T-cell (primary cell): ENCODE data around the gene ZNF236. TPM values are rescaled to one million over a fixed set of nuclear protein-coding genes. Genes with fewer than 3 reads are reported as not detected.

Experiments used
- ATAC-seq, 4 experiments: fragments of 200-7000 bp in 3 of 4; fragments of 150-1000 bp in 1 of 4; cut with Tn5 transposase; replicated peaks in 1 of 4; 1 replicate in 3 of 4; 2 replicates in 1 of 4; pipeline ENCODE4 v1.10.0; 2021; ENCODE audit warnings: moderate library complexity in 3 of 4, mild to moderate bottlenecking in 2 of 4, moderate number of reproducible peaks in 1 of 4
- CTCF ChIA-PET, 2 donors: fragments of 300-600 bp; sonication (Branson Sonifier 250); formaldehyde crosslinking; loops; one replicate each; lab custom pipeline; 2022; ENCODE audit warnings: antibody characterized with exemption in 2 of 2; lab: Charles Lee
- POLR2A ChIA-PET, 2 donors: fragments of 300-600 bp; sonication (Branson Sonifier 250); formaldehyde crosslinking; loops; one replicate each; lab custom pipeline; 2022; ENCODE audit warnings: antibody characterized with exemption in 2 of 2; lab: Charles Lee
- DNase-seq, 35 experiments: peaks; one replicate each; pipeline versions ENCODE4 v3.0.0 to v3.0.0-alpha.2; 2013 to 2023
- H3K27ac ChIP-seq: one replicate; pipeline ENCODE4 v1.5.1; 2013; ENCODE audit warnings: low read length
- H3K27me3 ChIP-seq, 2 experiments: replicated peaks in 1 of 2; 1 replicate in 1 of 2; 2 replicates in 1 of 2; pipeline versions ENCODE4 v1.6.1 to v1.7.0; 2013; ENCODE audit warnings: low read length in 1 of 2, mixed read lengths in 1 of 2; ENCODE audit not compliant: control insufficient read depth in 2 of 2, insufficient read depth in 2 of 2; ENCODE audit errors: extremely low read depth in 1 of 2
- H3K36me3 ChIP-seq, 2 donors: 1 replicate in 1 of 2; 2 replicates in 1 of 2; pipeline versions ENCODE4 v1.6.1 to v1.7.0; 2013; ENCODE audit warnings: low read length in 1 of 2; ENCODE audit not compliant: control insufficient read depth in 2 of 2, insufficient read depth in 1 of 2; ENCODE audit errors: extremely low read depth in 1 of 2
- H3K4me1 ChIP-seq, 2 experiments: 1 replicate in 1 of 2; 2 replicates in 1 of 2; pipeline versions ENCODE4 v1.6.1 to v1.7.0; 2013; ENCODE audit warnings: low read length in 2 of 2, mixed read lengths in 1 of 2; ENCODE audit not compliant: insufficient read depth in 2 of 2, control insufficient read depth in 1 of 2; ENCODE audit errors: extremely low read depth in 1 of 2
- H3K4me3 ChIP-seq, 2 donors: 1 replicate in 1 of 2; 2 replicates in 1 of 2; pipeline versions ENCODE4 v1.5.1 to v1.7.0; 2013; ENCODE audit warnings: mild to moderate bottlenecking in 2 of 2, low read length in 1 of 2, moderate library complexity in 1 of 2; ENCODE audit not compliant: control insufficient read depth in 1 of 2; ENCODE audit errors: extremely low read depth in 1 of 2
- H3K9me3 ChIP-seq: 2 replicates; pipeline ENCODE4 v1.7.0; 2013
- H3K27ac Mint-ChIP-seq, 2 donors: one replicate each; pipeline ENCODE4 v1.8.0; 2020 to 2021; ENCODE audit warnings: mild to moderate bottlenecking in 2 of 2, mixed read lengths in 2 of 2
- H3K27me3 Mint-ChIP-seq, 2 donors: one replicate each; pipeline ENCODE4 v1.8.0; 2021 to 2022; ENCODE audit warnings: mixed read lengths in 2 of 2
- H3K36me3 Mint-ChIP-seq: one replicate; pipeline ENCODE4 v1.8.0; 2021; ENCODE audit warnings: mixed read lengths
- H3K4me1 Mint-ChIP-seq, 3 donors: one replicate each; pipeline ENCODE4 v1.8.0; 2020 to 2022; ENCODE audit warnings: mixed read lengths in 3 of 3, mild to moderate bottlenecking in 1 of 3
- H3K4me3 Mint-ChIP-seq, 3 donors: one replicate each; pipeline ENCODE4 v1.8.0; 2020 to 2022; ENCODE audit warnings: mild to moderate bottlenecking in 3 of 3, mixed read lengths in 3 of 3, moderate library complexity in 3 of 3
- H3K9me3 Mint-ChIP-seq, 3 donors: one replicate each; pipeline ENCODE4 v1.8.0; 2020 to 2022; ENCODE audit warnings: mixed read lengths in 3 of 3
- WGBS: methylation state at CpG from one replicate; pipeline ENCODE4 v1.1.5; 2013; ENCODE audit warnings: missing lambda C conversion rate; ENCODE audit not compliant: insufficient coverage; 5-methylcytosine and 5-hydroxymethylcytosine counted together
- total RNA-seq, 35 experiments: library from RNA in 6 of 35; stranded (reverse) in 6 of 35; fragments of 120-200 nt in 1 of 35; gene quantifications; one replicate each; pipeline versions ENCODE4 v1.2.1 to v1.2.4 and lab custom pipeline; 2013 to 2026

Gene ZNF236
- total RNA-seq, 5 donors from 2014 or later (not counting 1 experiment from before 2014, with no cell fraction given), result 24.6 to 33.3 (median 28.4) TPM

DNA sequence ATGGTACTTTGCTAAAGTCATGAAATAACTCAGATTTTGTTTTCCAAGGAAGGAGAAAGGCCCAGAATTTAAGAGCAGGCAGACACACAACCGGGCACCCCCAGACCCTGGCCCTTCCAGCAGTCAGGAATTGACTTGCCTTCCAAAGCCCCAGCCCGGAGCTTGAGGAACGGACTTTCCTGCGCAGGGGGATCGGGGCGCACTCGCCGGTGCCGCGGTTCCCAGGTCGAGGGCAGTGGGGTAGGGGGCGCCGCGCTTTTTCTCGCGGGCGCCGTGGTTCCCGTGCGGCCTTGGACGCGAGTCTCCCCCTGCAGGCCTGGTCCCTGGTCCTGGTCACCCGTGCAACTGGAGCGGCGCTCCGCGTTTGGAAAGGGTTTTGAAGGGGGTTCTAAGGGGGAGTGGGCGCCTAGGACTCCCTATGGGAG lies 1.2 kb downstream of the ZNF236 start:
- H3K9me3 Mint-ChIP-seq, result no peaks in the 10 kb centered on the region
- peaks cover 48 to 57% (median 57%) of the 10 kb centered on the region in 3 donors for H3K4me1 Mint-ChIP-seq
- peaks cover under 1% of the 10 kb centered on the region for H3K36me3 Mint-ChIP-seq
- CTCF ChIA-PET, result interaction anchor here (0.6 to 0.9 kb wide), 3 partner anchors 15 to 99 kb away, joined by 3 to 6 read pairs (median 3); no protein-coding TSS in a partner anchor
- Histone ChIP-seq H3K36me3 (no peaks in the 10 kb centered on the region), H3K4me3 (peak overlapping the region; percentile 61 to 82), H3K9me3 (no peaks in the 10 kb centered on the region), H3K4me1 (peaks cover 11 to 48% of the 10 kb centered on the region in 2 experiments), H3K27ac (peak overlapping the region; percentile 31), H3K27me3 (no peaks in the 10 kb centered on the region)
- peak overlapping the region; percentile 69 to 82 (median 78) for H3K4me3 Mint-ChIP-seq
- peak overlapping the region; percentile 85 to 90 for H3K27ac Mint-ChIP-seq
- POLR2A ChIA-PET, result interaction anchor here in 1 of 2 donors (0.7 kb wide), 1 partner anchor 12 kb away, joined by 3 read pairs; no protein-coding TSS in a partner anchor
- no peaks in the 10 kb centered on the region for H3K27me3 Mint-ChIP-seq
- WGBS, result 62% methylated on average over 23 of the region's 28 CpGs
- ATAC-seq (no peak), DNase-seq (peak in 2 of 35 experiments; percentile 8)

DNA sequence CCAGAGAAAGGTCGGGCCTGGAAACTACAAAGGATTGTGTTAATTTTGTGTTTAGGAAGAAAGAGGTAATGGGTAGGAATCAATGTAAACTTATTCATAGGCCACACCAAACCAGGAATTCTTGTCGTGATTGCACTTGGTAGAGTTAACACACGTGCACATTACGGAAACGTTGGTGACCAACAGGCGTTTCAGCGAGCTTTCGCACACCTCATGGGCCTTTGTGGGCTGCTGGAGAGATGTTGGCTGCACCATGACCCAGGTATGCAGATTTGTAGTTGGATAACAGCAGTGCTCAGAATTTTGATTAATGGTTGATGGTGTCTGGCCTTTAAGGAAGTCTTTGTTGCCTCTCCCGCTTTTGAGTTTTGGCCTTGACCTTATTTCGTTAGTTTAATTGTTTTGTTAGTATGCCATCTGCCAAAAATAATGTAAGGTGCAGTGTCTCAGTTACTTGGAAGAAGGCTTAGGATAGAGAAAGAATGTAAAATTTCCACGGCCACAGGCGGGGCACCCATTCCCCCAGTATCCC lies 1.9 kb downstream of the ZNF236 start:
- H3K9me3 Mint-ChIP-seq, result no peaks in the 10 kb centered on the region
- H3K9me3 ChIP-seq, result no peaks in the 10 kb centered on the region
- H3K27ac Mint-ChIP-seq, result peak overlapping the region; percentile 78 to 90
- no peak for ATAC-seq
- peaks cover 11 to 48% of the 10 kb centered on the region in 2 experiments for H3K4me1 ChIP-seq
- 96% methylated on average over 5 of the region's 12 CpGs for WGBS
- peak overlapping the region; percentile 10 for H3K27ac ChIP-seq
- peaks cover 3% of the 10 kb centered on the region for H3K36me3 Mint-ChIP-seq
- peaks cover 49 to 58% (median 55%) of the 10 kb centered on the region in 3 donors for H3K4me1 Mint-ChIP-seq
- no peaks in the 10 kb centered on the region for H3K36me3 ChIP-seq
- H3K4me3 Mint-ChIP-seq, result peak overlapping the region; percentile 69 to 78 (median 73)
- CTCF ChIA-PET, result interaction anchor here (0.6 to 0.9 kb wide), 3 partner anchors 14 to 99 kb away, joined by 3 to 6 read pairs (median 3); no protein-coding TSS in a partner anchor
- POLR2A ChIA-PET, result no interaction called here
- no peak for DNase-seq
- no peak overlapping the region for H3K4me3 ChIP-seq
- H3K27me3 ChIP-seq, result no peaks in the 10 kb centered on the region
- H3K27me3 Mint-ChIP-seq, result no peaks in the 10 kb centered on the region

DNA sequence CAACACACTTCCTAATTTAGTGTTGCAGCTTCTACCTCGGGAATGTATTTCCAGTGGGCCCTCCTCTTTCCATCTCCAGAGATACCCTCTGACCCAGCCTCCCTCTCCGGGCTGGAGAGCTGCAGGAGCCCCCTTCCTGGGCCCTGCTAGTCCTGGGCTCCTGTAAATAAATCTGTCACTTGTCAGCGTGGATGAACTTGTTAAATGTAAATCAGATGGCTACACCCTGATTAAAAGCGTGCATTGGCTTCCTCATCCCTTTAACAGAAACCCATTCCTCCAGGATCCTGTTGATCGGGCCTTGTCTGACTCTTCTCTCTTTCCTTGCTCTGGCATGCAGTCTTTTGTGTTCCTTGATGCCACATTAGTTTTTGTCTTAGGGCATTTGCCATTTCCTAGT lies 2.4 kb downstream of the ZNF236 start:
- ChIA-PET CTCF (interaction anchor here in 1 of 2 donors (0.9 kb wide), 1 partner anchor 22 kb away, joined by 6 read pairs; no protein-coding TSS in a partner anchor), POLR2A (no interaction called here)
- no peak for DNase-seq
- Mint-ChIP-seq H3K4me1 (peaks cover 50 to 57% (median 51%) of the 10 kb centered on the region in 3 donors), H3K9me3 (no peaks in the 10 kb centered on the region), H3K27me3 (no peaks in the 10 kb centered on the region), H3K27ac (peak overlapping the region; percentile 55 to 90), H3K36me3 (peaks cover 3% of the 10 kb centered on the region), H3K4me3 (peak overlapping the region; percentile 69 to 78 (median 73))
- ATAC-seq, result no peak
- 100% methylated on average over 4 of the region's 5 CpGs for WGBS
- H3K9me3 ChIP-seq, result no peaks in the 10 kb centered on the region
- H3K27ac ChIP-seq, result peak overlapping the region; percentile 38
- no peaks in the 10 kb centered on the region for H3K36me3 ChIP-seq
- H3K4me1 ChIP-seq, result peaks cover 11 to 43% of the 10 kb centered on the region in 2 experiments
- no peak overlapping the region for H3K4me3 ChIP-seq
- H3K27me3 ChIP-seq, result no peaks in the 10 kb centered on the region

DNA sequence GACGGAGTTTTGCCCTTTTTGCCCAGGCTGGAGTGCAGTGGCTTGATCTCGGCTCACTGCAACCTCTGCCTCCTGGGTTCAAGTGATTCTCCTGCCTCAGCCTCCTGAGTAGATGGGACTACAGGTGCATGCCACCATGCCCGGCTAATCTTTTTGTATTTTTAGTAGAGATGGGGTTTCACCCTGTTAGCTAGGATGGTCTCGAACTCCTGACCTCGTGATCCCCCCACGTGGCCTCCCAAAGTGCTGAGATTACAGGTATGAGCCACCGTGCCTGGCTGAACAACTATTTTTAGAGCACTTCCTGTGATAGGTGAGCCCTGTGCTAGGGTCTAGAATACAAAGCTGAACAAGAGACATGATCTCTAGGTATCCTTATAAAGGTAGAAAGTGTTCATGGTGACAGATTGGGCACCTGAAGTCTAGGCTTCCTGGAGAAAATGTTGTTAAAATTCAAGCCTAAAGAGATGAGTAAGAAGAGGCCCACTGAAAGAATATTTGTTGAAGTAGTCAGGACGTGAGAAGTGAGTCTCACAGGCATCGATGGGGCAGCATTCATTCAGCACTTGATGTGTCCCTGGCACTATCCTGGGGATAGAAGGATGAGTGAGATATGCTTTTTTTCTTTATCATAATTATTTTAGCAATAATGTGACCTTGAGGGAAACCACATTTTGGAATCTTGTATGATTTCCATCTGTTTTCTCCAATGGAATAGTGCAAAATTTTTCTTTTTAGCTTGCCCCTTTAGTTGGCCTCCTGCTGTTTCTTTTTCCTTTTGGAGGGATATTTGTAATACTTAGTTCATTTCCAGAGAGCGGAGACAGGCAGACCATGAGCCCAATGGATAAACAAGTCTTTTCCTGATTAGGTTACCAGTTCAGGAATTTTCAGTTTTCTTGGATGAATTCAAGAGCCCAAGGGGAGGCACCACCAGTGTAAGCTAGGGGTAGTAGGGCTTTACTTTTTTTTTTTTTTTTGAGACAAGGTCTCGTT lies 5.1 kb downstream of the ZNF236 start:
- Mint-ChIP-seq H3K4me1 (peaks cover 43 to 52% (median 51%) of the 10 kb centered on the region in 3 donors), H3K4me3 (no peak overlapping the region), H3K27ac (peak overlapping the region; percentile 0 to 74), H3K9me3 (no peaks in the 10 kb centered on the region), H3K36me3 (peaks cover 5% of the 10 kb centered on the region), H3K27me3 (no peaks in the 10 kb centered on the region)
- H3K36me3 ChIP-seq, result no peaks in the 10 kb centered on the region
- DNase-seq (no peak), ATAC-seq (no peak)
- H3K9me3 ChIP-seq, result no peaks in the 10 kb centered on the region
- no peaks in the 10 kb centered on the region for H3K27me3 ChIP-seq
- WGBS, result 84% methylated on average over 5 of the region's 11 CpGs
- H3K4me1 ChIP-seq, result peaks cover 4 to 27% of the 10 kb centered on the region in 2 experiments
- H3K27ac ChIP-seq, result no peak overlapping the region
- no peak overlapping the region for H3K4me3 ChIP-seq
- ChIA-PET CTCF (no interaction called here), POLR2A (interaction anchor here in 1 of 2 donors (0.6 kb wide), 1 partner anchor 78 kb away, joined by 5 read pairs; no protein-coding TSS in a partner anchor)

DNA sequence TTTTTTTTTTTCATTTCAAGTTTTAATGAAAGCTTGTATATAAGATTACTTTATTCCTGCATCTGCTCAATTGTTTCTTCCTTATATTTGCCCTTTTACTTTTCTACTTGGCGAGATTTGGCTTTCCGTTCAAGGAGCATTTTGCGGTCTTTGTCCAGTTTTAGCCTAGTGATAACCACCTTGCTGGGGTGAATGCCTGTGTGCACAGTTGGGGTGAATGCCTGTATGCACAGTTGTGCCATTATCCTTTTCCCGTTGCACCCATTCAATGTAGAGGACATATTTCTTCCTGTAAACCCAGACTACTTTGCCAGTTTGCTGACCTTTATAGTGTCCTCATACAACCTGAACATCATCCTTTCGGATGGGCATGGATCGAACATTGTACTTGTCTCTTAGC lies 12.0 kb downstream of the ZNF236 start:
- H3K27me3 Mint-ChIP-seq, result no peaks in the 10 kb centered on the region
- H3K4me3 ChIP-seq, result no peak overlapping the region
- no CpG with 5 or more reads among the region's 6 CpGs for WGBS
- H3K36me3 ChIP-seq, result no peaks in the 10 kb centered on the region
- ChIA-PET POLR2A (interaction anchor here in 1 of 2 donors (0.6 kb wide), 1 partner anchor 65 kb away, joined by 4 read pairs; no protein-coding TSS in a partner anchor), CTCF (no interaction called here)
- no peak overlapping the region for H3K4me3 Mint-ChIP-seq
- H3K9me3 Mint-ChIP-seq, result no peaks in the 10 kb centered on the region
- H3K4me1 Mint-ChIP-seq, result peaks cover 48 to 56% (median 50%) of the 10 kb centered on the region in 3 donors
- ATAC-seq, result no peak
- DNase-seq, result no peak
- no peak overlapping the region for H3K27ac ChIP-seq
- no peaks in the 10 kb centered on the region for H3K4me1 ChIP-seq
- H3K27ac Mint-ChIP-seq, result no peak overlapping the region
- no peaks in the 10 kb centered on the region for H3K27me3 ChIP-seq
- H3K9me3 ChIP-seq, result no peaks in the 10 kb centered on the region
- H3K36me3 Mint-ChIP-seq, result peaks cover 7% of the 10 kb centered on the region

DNA sequence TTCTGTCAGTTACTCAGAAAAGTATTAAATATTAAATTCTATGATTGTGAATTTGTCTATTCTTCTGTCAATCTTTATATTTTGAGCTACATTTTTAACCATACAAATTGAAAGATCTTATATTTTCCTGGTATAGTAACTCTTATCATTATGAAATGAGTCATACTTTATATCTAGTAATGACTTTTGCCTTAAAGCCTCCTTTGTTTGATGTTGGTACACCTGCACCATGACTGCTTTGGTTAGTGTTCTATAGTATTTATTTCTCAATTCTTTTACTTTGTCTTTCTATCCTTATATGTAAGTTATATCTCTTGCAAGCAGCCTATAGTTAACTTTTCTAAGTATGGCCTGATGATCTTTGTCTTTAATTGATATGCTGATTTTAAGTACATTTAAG lies 13.0 kb downstream of the ZNF236 start:
- Mint-ChIP-seq H3K4me1 (peaks cover 49 to 62% (median 50%) of the 10 kb centered on the region in 3 donors), H3K27me3 (no peaks in the 10 kb centered on the region), H3K36me3 (peaks cover 7% of the 10 kb centered on the region), H3K27ac (no peak overlapping the region), H3K4me3 (no peak overlapping the region), H3K9me3 (no peaks in the 10 kb centered on the region)
- ChIA-PET POLR2A (interaction anchor here in 1 of 2 donors (0.9 kb wide), 1 partner anchor 12 kb away, joined by 3 read pairs; no protein-coding TSS in a partner anchor), CTCF (no interaction called here)
- no peaks in the 10 kb centered on the region for H3K27me3 ChIP-seq
- ATAC-seq (no peak), DNase-seq (no peak)
- no peak overlapping the region for H3K4me3 ChIP-seq
- H3K4me1 ChIP-seq, result no peaks in the 10 kb centered on the region
- no peaks in the 10 kb centered on the region for H3K36me3 ChIP-seq
- no peak overlapping the region for H3K27ac ChIP-seq
- no peaks in the 10 kb centered on the region for H3K9me3 ChIP-seq
